GM12878 (cell line): Measurements from ENCODE around the gene SPAG16. TPM values are rescaled to one million over a fixed set of nuclear protein-coding genes. Genes with fewer than 3 reads are reported as not detected.

ENCODE experiments used
- ATAC-seq: fragments of 200-7000 bp; cut with Tn5 transposase; 3 replicates; pipeline ENCODE4 v1.9.1; 2020; ENCODE audit warnings: mild to moderate bottlenecking, moderate library complexity
- BruUV-seq: library from RNA; stranded (reverse); fragments of 400-500 nt; replicated peaks from 2 replicates; lab custom pipeline; 2021; lab: Mats Ljungman, UMichigan
- CTCF ChIA-PET: fragments of 300-600 bp; sonication (Branson Sonifier 250); formaldehyde crosslinking; extraction: SDS; loops from one replicate; lab custom pipeline; 2021; ENCODE audit warnings: inconsistent platforms; lab: Yijun Ruan, JAX
- POLR2A ChIA-PET: fragments of 350-600 bp; formaldehyde crosslinking; extraction: SDS; loops from one replicate; lab custom pipeline; 2021; ENCODE audit warnings: inconsistent platforms; lab: Charles Lee
- RAD21 ChIA-PET: fragments of 300-600 bp; sonication (Branson Sonifier 250); formaldehyde crosslinking; loops from one replicate; lab custom pipeline; 2023; ENCODE audit warnings: antibody characterized with exemption; ENCODE audit not compliant: unreplicated experiment; lab: Charles Lee
- SMC1A ChIA-PET: fragments of 300-600 bp; sonication (Branson Sonifier 250); formaldehyde crosslinking; loops from one replicate; lab custom pipeline; 2023; ENCODE audit not compliant: unreplicated experiment, uncharacterized antibody; lab: Charles Lee
- DNase-seq: peaks from one replicate; pipeline ENCODE4 v3.0.0-alpha.2; 2011; ENCODE audit warnings: low read depth, low spot score
- FAIRE-seq: peaks from 3 replicates; lab custom pipeline; 2011; peaks lifted over from hg19 to GRCh38; lab: Jason Lieb, UNC
- H2AFZ ChIP-seq: 2 replicates; pipeline ENCODE4 v1.6.0; 2011; ENCODE audit warnings: low read depth, low read length, control low read depth; ENCODE audit not compliant: control insufficient read depth
- H3K27ac ChIP-seq: 2 replicates; pipeline ENCODE4 v1.5.1; 2011; ENCODE audit warnings: control low read depth; ENCODE audit not compliant: control insufficient read depth, insufficient read depth
- H3K27me3 ChIP-seq, 2 experiments: replicated peaks in 1 of 2; 2 replicates each; pipeline versions ENCODE4 v1.6.0 to v1.6.1; 2011; ENCODE audit warnings: low read length in 1 of 2; ENCODE audit not compliant: control insufficient read depth in 2 of 2, insufficient read depth in 2 of 2
- H3K36me3 ChIP-seq, 2 experiments: 2 replicates each; pipeline ENCODE4 v1.5.1; 2011; ENCODE audit warnings: low read length in 1 of 2; ENCODE audit not compliant: control insufficient read depth in 2 of 2, insufficient read depth in 2 of 2
- H3K4me1 ChIP-seq: 2 replicates; pipeline ENCODE4 v1.6.1; 2011; ENCODE audit warnings: mild to moderate bottlenecking, low read length, moderate library complexity, mixed read lengths; ENCODE audit not compliant: control insufficient read depth, insufficient read depth
- H3K4me2 ChIP-seq: 2 replicates; pipeline ENCODE4 v1.6.0; 2011; ENCODE audit warnings: control low read depth; ENCODE audit not compliant: control insufficient read depth, insufficient read depth
- H3K4me3 ChIP-seq: fragments of 200-600 bp; sonication (generic); 2 replicates; pipeline ENCODE4 v1.5.1; 2016
- H3K79me2 ChIP-seq: 2 replicates; pipeline ENCODE4 v1.6.0; 2011; ENCODE audit warnings: low read length; ENCODE audit not compliant: control insufficient read depth, insufficient read depth
- H3K9ac ChIP-seq: 2 replicates; pipeline ENCODE4 v1.8.0; 2011; ENCODE audit warnings: low read length, control low read depth, mixed read lengths; ENCODE audit not compliant: control insufficient read depth, insufficient read depth
- H3K9me3 ChIP-seq: replicated peaks from 3 replicates; pipeline ENCODE4 v1.5.1; 2011; ENCODE audit warnings: mild to moderate bottlenecking, low read length; ENCODE audit not compliant: control insufficient read depth, insufficient read depth
- H4K20me1 ChIP-seq: 2 replicates; pipeline ENCODE4 v1.6.0; 2011; ENCODE audit not compliant: control insufficient read depth, insufficient read depth
- CEBPZ ChIP-seq: fragments of 150-350 bp; IDR thresholded peaks from 2 replicates; pipeline ENCODE4 v1.6.1; 2016; ENCODE audit warnings: low read depth, low read length
- EZH2 ChIP-seq: IDR thresholded peaks from 2 replicates; pipeline ENCODE4 v1.6.1; 2012; ENCODE audit warnings: low read depth, mild to moderate bottlenecking, control low read depth, inconsistent platforms, low read length, borderline replicate concordance; ENCODE audit not compliant: control insufficient read depth
- FOXM1 ChIP-seq: IDR thresholded peaks from 2 replicates; pipeline ENCODE4 v1.6.1; 2012; ENCODE audit warnings: low read depth, mild to moderate bottlenecking, inconsistent platforms, low read length, moderate library complexity
- LARP7 ChIP-seq: fragments of 450-650 bp; IDR thresholded peaks from 2 replicates; pipeline ENCODE4 v1.6.1; 2017; ENCODE audit warnings: mild to moderate bottlenecking
- MEF2B ChIP-seq: fragments of 450-650 bp; IDR thresholded peaks from 2 replicates; pipeline ENCODE4 v1.6.1; 2018; ENCODE audit warnings: mild to moderate bottlenecking, moderate library complexity; ENCODE audit not compliant: partially characterized antibody, poor library complexity, severe bottlenecking
- MYC ChIP-seq: IDR thresholded peaks from 2 replicates; pipeline ENCODE4 v1.6.1; 2011; ENCODE audit warnings: mild to moderate bottlenecking, low read length, moderate library complexity, inconsistent platforms; ENCODE audit not compliant: insufficient read depth, insufficient replicate concordance, insufficient read length, severe bottlenecking
- SMAD5 ChIP-seq: IDR thresholded peaks from 2 replicates; pipeline ENCODE4 v1.6.1; 2016; ENCODE audit warnings: antibody characterized with exemption, low read depth
- SP1 ChIP-seq: IDR thresholded peaks from one replicate; pipeline ENCODE4 v1.6.1; 2011; ENCODE audit warnings: low read depth, low read length
- WGBS: methylation state at CpG from one replicate; pipeline ENCODE4 v1.1.6; 2016; ENCODE audit warnings: low lambda C conversion rate; ENCODE audit not compliant: insufficient replicate concordance, insufficient coverage; ENCODE audit errors: missing lambda C conversion rate; 5-methylcytosine and 5-hydroxymethylcytosine counted together
- in situ Hi-C: fragments of 300-500 bp; cut with MboI; formaldehyde crosslinking; loops from 9 replicates; pipeline ENCODE4 v1.14.3; 2018; ENCODE audit warnings: mixed read lengths
- intact Hi-C: fragments of 100-400 bp; cut with micrococcal nuclease; formaldehyde crosslinking; loops from one replicate; pipeline ENCODE4 v1.14.2; 2022; ENCODE audit not compliant: unreplicated experiment
- polyA plus RNA-seq, 11 experiments: library from polyadenylated mRNA; depleted of rRNA in 4 of 11; unstranded in 6 of 11; stranded (reverse) in 5 of 11; fragments of >200 nt; fragmentation: Nextera tagmentation in 4 of 11; fragmentation: Illumina TruSeq in 1 of 11; extraction: Ambion mirVana in 4 of 11; extraction: Trizol in 1 of 11; gene quantifications; 1 replicate in 1 of 11; 2 replicates in 10 of 11; pipeline versions ENCODE4 v1.2.1 to v1.2.3, GENCODE V29; 2011 to 2016; ENCODE audit warnings: inconsistent platforms in 2 of 11, missing spikeins in 2 of 11, low read depth in 1 of 11
- total RNA-seq, 4 experiments: library from RNA; depleted of rRNA in 3 of 4; stranded (reverse); fragments of >200 nt in 3 of 4; fragmentation: Illumina TruSeq in 1 of 4; extraction: Trizol in 1 of 4; gene quantifications; 2 replicates each; pipeline versions ENCODE4 v1.2.1 to v1.2.3, GENCODE V29; 2013 to 2021
- TF ChIP-seq, protein P1 (sequence below): fragments of 450-650 bp; IDR thresholded peaks from 2 replicates; pipeline ENCODE4 v1.6.1; 2016; ENCODE audit warnings: mild to moderate bottlenecking
- TF ChIP-seq, protein P2 (sequence below): fragments of 450-650 bp; IDR thresholded peaks from 2 replicates; pipeline ENCODE4 v1.6.1; 2017; ENCODE audit warnings: antibody characterized with exemption, mild to moderate bottlenecking, moderate library complexity
- TF ChIP-seq, protein P3 (sequence below): IDR thresholded peaks from 2 replicates; pipeline ENCODE4 v1.6.1; 2012; ENCODE audit warnings: low read depth, low read length, improper control_type of control experiment
- TF ChIP-seq, protein P4 (sequence below): fragments of 450-650 bp; formaldehyde crosslinking; IDR thresholded peaks from 2 replicates; pipeline ENCODE4 v1.4.0; 2022; ENCODE audit warnings: mild to moderate bottlenecking, moderate library complexity

Gene SPAG16
- total and polyA plus RNA-seq, 10 of the 15 experiments (the other 5 are each of a cell fraction or from before 2014, with no cell fraction given): 6.0 to 25.0 (median 15.2) TPM

DNA sequence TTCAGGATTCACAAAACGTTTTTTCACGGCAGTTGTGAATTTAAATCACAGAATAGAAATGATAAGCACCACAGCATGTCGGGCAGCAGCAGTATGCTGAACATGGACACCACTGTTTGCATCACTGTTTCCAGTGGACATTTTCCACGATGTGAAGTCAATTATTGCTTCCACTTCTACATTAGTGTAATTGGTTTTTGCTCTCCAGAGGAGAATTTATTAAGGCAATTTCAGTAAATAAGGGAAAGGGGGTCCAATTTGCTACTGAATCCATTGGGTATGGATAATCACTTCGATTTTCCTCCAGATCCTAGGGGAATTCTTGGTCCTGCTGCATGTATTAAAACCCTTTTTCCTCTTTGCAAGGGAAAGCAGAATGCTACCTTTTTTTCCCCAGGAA is 1096.4 kb downstream of the SPAG16 start:
- Histone ChIP-seq H3K9ac (no peak overlapping the region), H3K36me3 (no peaks in the 10 kb centered on the region), H3K27ac (no peak overlapping the region), H3K4me1 (no peaks in the 10 kb centered on the region), H3K4me2 (no peak overlapping the region), H3K79me2 (no peaks in the 10 kb centered on the region), H3K9me3 (no peaks in the 10 kb centered on the region), H3K4me3 (no peak overlapping the region), H2AFZ (no peak overlapping the region), H3K27me3 (no peaks in the 10 kb centered on the region), H4K20me1 (no peaks in the 10 kb centered on the region)
- RAD21 ChIA-PET: no interaction called here
- 17% methylated on average over 5 of the region's 5 CpGs for whole genome bisulfite sequencing
- SMC1A ChIA-PET: no interaction called here
- no peak for DNase-seq
- CTCF ChIA-PET: no interaction called here
- ATAC-seq: no peak
- in situ Hi-C loops (no loop called here), intact Hi-C loops (no loop called here)
- FAIRE-seq: no peak
- POLR2A ChIA-PET: no interaction called here
- BruUV-seq: no TSS peak
- TF ChIP-seq, protein P1, sequence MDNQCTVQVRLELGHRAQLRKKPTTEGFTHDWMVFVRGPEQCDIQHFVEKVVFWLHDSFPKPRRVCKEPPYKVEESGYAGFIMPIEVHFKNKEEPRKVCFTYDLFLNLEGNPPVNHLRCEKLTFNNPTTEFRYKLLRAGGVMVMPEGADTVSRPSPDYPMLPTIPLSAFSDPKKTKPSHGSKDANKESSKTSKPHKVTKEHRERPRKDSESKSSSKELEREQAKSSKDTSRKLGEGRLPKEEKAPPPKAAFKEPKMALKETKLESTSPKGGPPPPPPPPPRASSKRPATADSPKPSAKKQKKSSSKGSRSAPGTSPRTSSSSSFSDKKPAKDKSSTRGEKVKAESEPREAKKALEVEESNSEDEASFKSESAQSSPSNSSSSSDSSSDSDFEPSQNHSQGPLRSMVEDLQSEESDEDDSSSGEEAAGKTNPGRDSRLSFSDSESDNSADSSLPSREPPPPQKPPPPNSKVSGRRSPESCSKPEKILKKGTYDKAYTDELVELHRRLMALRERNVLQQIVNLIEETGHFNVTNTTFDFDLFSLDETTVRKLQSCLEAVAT: no peak
- TF ChIP-seq MYC (no peak), SP1 (no peak), EZH2 (no peak), FOXM1 (no peak), LARP7 (no peak), SMAD5 (no peak), CEBPZ (no peak), MEF2B (no peak)
- TF ChIP-seq, protein P2, sequence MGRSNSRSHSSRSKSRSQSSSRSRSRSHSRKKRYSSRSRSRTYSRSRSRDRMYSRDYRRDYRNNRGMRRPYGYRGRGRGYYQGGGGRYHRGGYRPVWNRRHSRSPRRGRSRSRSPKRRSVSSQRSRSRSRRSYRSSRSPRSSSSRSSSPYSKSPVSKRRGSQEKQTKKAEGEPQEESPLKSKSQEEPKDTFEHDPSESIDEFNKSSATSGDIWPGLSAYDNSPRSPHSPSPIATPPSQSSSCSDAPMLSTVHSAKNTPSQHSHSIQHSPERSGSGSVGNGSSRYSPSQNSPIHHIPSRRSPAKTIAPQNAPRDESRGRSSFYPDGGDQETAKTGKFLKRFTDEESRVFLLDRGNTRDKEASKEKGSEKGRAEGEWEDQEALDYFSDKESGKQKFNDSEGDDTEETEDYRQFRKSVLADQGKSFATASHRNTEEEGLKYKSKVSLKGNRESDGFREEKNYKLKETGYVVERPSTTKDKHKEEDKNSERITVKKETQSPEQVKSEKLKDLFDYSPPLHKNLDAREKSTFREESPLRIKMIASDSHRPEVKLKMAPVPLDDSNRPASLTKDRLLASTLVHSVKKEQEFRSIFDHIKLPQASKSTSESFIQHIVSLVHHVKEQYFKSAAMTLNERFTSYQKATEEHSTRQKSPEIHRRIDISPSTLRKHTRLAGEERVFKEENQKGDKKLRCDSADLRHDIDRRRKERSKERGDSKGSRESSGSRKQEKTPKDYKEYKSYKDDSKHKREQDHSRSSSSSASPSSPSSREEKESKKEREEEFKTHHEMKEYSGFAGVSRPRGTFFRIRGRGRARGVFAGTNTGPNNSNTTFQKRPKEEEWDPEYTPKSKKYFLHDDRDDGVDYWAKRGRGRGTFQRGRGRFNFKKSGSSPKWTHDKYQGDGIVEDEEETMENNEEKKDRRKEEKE: no peak
- TF ChIP-seq, protein P3, sequence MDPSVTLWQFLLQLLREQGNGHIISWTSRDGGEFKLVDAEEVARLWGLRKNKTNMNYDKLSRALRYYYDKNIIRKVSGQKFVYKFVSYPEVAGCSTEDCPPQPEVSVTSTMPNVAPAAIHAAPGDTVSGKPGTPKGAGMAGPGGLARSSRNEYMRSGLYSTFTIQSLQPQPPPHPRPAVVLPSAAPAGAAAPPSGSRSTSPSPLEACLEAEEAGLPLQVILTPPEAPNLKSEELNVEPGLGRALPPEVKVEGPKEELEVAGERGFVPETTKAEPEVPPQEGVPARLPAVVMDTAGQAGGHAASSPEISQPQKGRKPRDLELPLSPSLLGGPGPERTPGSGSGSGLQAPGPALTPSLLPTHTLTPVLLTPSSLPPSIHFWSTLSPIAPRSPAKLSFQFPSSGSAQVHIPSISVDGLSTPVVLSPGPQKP: no peak
- TF ChIP-seq, protein P4, sequence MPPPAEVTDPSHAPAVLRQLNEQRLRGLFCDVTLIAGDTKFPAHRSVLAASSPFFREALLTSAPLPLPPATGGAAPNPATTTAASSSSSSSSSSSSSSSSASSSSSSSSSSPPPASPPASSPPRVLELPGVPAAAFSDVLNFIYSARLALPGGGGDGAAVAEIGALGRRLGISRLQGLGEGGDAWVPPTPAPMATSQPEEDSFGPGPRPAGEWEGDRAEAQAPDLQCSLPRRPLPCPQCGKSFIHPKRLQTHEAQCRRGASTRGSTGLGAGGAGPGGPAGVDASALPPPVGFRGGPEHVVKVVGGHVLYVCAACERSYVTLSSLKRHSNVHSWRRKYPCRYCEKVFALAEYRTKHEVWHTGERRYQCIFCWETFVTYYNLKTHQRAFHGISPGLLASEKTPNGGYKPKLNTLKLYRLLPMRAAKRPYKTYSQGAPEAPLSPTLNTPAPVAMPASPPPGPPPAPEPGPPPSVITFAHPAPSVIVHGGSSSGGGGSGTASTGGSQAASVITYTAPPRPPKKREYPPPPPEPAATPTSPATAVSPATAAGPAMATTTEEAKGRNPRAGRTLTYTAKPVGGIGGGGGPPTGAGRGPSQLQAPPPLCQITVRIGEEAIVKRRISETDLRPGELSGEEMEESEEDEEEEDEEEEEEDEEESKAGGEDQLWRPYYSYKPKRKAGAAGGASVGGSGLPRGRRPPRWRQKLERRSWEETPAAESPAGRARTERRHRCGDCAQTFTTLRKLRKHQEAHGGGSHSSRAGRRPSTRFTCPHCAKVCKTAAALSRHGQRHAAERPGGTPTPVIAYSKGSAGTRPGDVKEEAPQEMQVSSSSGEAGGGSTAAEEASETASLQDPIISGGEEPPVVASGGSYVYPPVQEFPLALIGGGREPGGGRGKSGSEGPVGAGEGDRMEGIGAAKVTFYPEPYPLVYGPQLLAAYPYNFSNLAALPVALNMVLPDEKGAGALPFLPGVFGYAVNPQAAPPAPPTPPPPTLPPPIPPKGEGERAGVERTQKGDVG (CRISPR knock-in tag): no peak
